HG03460 (cell line): ENCODE results near the gene TBX18.

Experiments used
- ATAC-seq: cut with Tn5 transposase; IDR thresholded peaks from one replicate; pipeline ENCODE4 v1.9.1; 2021; ENCODE audit not compliant: unreplicated experiment

Gene TBX18

DNA sequence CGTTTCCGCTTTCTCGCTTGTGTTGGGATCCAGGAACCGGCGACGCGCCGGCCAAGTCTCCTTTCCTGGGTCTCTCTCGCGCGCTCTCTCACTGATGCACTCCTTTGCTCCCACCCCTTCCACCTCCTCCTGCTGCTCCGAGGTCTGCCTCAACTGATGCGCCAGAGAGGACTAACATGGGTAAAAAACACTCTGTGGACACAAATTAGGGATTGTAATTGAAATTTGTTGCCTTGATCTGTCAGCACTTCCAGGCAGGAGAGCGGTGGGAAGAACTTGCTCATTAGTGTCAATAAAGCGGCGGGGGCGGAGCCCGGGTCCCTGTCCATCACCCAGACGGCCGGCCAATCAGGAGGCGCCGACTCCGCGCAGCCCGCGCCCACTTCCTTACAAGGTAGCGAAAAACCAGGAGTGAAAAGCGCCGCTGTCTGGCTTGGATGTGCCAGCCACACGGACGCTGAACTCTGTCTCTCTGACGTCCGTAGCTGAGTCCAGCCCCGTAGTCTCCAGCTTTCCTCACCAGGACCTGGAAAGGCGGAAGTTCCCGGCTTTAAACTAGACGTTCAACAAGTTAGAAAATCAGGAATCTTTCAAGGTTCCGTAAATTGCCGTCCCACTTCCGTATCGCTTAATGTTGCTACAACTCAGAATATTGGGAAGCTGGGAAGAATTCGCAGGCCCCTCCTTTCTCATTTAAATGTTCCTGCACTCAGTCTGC lies at the start of gene TBX18:
TSS of gene TBX18 (minus strand) at position 267 of the 718 bp plus-strand sequence. CDS start 417 bp downstream, outside the sequence.
- no peak for ATAC-seq

DNA sequence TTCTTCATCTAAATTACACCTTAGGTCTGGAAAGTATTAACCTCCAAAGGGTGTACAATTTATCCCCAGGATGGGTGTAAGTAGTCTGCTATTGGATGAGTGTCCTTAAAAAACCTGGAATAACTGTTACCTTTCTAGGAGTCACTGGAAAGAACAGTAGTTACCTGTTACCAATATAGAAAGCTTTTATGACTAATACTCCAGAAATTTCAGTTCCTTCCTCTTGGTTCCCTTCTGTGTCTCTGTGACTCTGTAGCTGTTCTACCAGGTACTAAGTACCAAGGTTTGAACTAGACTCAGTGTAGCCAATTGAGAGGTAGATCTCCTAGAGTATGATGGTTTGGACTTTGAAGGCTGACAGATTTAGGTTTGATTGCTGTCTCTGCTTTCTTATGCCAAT lies 47.0 kb upstream of the TBX18 start:
- no peak for ATAC-seq

DNA sequence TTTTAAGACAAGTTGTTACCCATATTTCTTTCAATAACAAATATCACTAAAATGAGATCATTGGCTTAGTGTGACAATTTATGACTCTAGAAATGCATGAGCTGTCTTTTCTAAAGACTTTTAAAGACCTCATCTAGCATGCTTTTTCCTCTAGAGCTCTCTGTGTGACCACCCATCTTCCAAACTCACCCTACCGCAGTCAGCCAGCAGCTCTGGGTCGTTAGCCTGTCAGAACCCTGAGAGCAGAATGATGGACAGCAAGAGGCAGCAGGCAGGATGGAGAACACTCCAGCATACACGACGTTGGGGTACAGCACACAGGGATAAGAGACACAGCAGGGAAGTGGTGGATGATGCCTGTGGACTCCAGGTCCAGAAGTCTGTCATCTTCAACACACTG lies 45.1 kb upstream of the TBX18 start:
- no peak for ATAC-seq

DNA sequence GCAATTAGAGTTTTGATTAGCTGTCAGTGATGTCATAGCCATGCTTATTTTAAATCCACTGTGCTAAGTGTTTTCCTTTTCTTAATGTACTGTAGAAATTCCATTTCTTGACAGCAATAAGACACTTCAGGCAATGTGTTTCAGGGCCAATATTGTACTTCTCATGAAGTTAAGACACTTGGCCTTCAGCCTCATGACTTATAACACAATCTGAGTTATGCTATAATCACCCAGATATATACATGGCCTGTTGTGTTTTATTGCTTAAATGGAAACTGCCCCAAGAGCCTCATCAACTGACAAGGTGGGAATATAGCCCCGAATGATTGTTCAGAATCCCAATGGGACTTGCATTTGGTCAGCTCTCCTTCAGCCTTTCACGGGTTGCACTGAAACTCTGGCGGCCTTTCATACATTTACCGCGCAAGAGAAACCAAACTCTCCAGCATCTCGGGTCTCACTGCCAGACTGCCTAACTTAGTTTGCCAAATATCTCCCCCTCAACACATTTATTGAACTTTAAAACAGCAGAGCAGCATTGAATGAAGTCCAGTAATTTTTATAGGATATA lies 44.2 kb upstream of the TBX18 start:
- ATAC-seq = no peak

DNA sequence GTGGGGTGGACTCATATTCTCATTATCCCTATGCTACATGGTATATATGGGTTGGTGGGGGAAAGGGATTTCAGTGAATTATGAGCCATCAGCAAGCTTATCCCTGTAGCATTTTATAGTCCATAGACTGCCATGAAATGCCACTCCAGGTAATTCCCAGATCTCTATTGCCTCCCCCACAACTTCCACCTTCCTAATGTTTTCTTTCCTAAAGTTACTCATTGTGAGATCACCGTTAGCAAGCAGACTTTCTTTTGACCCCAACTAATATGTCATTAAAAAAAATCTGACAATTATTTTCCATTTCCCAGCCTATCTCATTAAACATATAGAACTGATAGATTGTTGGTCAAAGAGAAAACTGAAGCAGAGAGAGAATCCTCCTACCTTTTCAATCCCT lies 40.7 kb upstream of the TBX18 start:
- ATAC-seq = no peak

DNA sequence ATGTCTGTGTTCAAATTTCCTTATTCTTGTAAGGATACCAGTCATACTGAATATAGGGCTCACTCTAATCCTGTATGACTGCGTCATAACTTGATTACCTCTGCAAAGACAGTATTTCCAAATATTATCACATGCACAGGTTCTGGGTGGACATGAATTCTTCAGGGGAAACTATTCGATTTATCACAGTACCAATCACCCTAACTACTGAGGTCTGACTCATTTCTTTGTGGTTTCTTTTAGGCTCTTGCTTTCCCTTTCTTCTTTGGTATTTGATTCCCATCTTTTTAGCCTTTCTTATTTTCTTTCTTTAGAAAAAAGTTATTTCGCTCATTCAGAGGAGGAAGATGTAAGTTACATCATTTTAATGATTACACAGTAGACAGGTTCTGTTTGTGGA lies 40.3 kb upstream of the TBX18 start:
- ATAC-seq = no peak

DNA sequence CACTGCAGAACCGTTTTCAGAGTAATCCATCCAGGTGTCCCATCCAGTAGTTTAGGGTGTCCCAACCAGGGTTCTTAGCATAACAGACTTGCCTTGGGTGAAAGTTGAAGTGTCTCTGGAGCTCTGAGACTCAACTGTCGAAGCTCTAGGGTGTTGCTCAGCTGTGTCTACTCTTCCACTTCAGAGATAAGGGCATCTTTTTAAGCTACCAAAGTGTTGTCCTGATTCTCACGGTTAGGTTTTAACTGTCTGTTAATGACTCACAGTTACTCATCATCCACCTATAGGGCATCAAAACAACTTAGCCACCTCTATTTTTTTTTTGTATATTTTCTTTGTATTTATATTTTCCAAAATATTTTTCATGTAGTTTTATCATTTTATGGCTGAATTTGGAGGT lies 36.9 kb upstream of the TBX18 start:
- ATAC-seq = no peak

DNA sequence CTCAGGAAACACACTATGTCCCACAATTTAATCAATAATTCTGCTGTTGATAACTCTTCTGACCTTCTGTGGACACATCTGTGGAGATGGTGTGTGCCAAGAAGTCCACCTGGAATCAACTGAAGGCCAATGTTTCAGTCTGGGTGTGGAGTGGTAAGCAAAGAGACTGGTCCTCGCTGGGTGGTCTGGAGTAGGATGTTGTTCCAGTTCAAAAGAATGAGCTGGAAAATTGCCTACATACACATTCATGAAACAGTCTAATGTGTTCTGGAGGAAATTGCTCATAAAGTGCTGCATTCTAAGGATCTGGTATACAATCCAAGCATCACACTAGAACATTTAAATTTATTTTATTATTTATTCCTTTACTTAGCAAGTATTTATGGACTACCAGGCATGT lies 33.9 kb upstream of the TBX18 start:
- ATAC-seq = no peak

DNA sequence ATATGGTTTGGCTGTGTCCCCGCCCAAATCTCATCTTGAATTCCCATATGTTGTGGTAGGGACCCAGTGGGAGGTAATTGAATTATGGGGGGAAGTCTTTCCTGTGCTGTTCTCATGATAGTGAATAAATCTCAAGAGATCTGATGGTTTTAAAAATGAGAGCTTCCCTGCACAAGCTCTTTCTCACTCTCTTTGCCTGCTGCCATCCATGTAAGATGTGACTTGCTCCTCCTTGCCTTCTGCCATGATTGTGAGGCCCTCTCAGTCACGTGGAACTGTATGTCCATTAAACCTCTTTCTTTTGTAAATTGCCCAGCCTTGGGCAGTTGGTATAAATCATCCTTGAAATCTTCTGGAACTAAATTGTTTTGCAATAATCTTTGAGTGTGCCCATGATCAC lies 31.9 kb upstream of the TBX18 start:
- no peak for ATAC-seq

DNA sequence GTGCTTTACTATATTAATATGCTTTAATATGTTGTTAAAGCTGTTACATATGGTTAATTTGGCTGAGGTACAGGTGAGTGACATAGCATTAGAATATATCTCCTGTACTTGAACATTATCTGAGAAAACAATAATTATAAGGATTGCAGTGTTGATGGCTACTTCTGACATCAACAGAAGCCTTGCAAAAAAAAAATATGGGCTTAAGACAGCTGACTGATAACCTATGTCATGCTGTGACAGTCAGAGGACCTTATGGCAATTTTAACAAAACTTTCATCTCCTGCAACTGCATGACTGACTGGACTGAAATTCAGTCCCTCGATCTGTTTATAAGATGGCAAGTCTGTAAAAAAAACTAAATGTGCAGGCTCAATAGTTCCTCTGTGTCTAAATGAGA lies 27.5 kb upstream of the TBX18 start:
- no peak for ATAC-seq

DNA sequence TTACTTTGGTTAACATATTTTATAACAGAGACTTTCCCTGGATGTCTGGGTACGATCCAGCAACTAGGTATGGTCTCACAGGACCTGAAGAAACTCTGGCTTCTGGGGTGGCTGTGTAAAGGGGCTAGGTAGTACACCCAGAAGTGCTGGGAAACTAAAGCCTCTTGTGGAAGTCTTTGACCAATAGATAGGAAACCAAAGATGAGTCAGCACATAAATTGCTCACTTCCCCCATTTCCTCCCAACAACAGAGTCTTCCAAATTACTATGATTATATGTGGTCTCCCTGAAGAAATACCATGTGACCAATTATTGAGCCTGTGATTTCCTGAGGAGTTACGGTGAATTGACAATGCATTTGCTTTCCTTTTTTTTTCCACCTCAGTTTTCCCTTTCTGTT lies 26.8 kb upstream of the TBX18 start:
- no peak for ATAC-seq

DNA sequence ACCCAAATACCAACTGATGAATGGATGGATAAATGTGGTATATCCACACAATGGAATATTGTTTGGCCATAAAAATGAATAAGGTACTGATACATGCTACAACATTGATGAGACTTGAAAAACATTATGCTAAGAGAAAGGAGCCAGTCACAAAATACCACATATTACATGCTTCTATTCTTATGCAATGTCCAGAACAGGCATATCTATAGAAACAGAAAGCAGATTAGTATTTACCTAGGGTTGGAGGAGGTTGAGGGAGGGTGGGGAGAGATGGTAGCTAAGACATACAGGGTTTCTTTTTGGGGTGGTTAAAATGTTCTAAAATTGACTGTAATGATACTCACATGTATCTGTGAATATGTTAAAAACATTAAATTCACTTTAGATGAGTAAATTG lies 24.8 kb upstream of the TBX18 start:
- no peak for ATAC-seq

DNA sequence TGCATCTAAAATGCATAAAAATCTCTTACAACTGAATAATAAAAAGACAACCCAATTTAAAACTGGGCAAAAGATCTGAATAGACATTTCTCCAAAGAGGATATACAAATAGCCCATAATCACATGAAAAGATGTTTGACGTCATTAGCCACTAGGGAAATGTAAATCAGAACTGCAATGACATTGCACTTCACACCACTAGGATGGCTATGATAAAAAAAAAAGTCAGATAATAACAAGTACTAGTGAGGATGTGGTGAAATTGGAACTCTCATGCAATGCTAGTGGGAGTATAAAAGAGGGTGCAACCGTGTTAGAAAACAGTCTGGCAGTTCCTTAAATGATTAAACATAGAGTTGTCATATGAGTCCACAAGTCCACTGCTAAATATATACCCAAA lies 24.3 kb upstream of the TBX18 start:
- ATAC-seq = no peak

DNA sequence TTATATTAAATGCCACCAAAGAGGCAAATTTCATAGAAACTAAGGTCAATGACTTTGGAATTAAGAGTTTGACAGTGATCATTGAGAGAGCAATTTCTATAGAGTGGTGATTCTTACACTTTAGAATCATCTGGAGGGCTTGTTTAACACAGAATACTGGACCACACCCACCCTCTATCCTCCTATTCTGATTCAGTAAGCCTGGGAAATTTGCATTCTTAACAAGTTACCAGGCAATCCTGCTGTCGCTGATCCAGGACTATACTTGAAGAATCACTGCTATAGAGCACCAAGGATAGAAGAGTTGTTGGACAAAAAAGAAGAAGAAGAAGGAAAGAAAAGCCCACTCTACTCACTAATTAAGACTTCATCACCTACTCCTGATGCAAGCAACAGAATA lies 21.3 kb upstream of the TBX18 start:
- no peak for ATAC-seq

DNA sequence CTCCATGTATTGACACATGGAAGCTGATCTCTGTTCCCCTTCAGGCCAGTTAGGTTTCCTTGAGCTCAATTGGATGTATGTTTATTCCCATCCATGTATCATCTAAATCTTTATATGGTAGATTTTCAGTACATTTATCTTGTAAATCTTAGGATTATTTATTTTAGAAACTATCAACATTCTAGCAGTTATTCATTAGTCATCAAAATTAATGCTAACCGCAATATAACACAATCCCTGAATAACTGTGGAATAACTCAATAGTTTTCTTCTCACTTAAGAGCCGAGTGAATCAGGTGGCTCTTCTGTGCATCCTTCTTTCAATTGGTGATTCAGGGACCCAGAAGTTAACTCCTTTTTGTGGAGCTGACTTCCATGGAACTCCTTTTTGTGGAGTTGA lies 15.5 kb upstream of the TBX18 start:
- no peak for ATAC-seq

DNA sequence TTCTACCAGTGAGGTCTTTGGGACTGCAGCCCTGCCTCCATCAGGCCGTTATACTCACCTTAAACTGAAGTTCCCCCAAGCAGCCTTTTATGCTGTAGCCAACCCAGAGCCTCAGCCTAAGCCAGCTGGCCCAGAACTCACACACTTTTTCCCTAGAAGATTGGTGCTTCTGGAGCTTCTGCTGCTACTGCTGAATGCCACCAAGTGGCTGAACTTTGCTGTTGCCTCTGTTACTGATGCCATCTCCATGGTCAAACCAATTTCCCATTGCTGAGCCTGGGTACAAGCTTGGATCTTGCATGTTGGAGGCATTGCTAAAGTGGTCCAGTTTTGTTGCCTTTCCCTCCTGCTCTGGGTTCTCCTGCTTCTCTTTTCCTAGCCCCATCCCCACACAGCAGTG lies 15.0 kb upstream of the TBX18 start:
- no peak for ATAC-seq

DNA sequence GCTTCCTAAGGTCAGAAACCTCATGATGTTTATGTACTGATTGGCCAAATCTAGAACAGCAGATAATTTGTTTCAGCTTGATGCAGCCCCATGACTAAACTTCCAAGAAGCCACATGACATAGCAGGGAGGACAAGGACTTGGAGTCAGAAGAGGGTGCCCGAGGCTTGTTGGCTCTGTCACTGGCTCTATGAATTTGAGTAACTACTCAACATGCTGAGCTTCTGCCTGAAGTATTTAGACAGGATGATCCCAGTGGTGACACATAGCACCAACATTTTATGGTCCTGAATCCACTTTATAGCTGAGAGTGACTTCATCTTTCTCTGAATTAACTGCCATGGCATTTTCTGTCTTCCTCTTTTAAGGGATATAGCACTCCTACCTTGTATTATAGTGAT lies 13.5 kb upstream of the TBX18 start:
- ATAC-seq = no peak

DNA sequence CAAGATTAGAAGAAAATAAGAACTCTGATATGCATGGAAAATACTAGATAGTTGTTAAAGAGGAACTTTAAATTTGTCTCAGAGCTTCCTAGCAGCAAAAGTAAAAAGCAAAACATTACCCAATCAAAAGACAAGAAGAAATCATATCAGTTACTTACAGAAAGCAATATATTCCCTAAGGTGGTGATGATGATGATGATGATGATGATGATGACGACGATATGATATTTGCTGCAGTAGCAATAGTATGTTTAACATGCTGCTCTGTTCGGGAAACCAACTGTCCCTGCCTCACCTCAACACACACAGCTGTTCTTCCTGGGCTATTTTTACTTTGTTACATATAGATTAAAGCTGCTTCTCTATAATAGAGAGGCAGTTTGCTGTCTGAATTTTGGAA lies 12.0 kb upstream of the TBX18 start:
- ATAC-seq = no peak

DNA sequence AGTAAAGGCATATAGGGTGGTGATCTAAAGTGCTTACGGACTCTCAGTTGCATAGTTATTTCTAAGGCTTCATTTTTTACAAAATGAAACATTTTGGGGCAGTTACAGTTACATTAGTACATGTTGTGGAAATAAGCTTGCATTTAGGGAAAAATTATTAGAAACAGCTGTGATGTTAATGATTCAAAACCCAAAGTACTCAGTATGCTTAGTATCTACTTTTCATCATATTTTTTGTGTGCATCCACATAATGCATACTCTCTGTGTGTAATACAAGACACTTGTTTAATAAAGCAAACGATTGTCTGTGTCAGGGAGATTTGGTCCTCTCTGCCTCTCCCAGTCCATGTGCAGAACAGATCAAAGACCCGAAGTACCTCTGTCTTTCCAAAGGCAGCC lies 11.4 kb upstream of the TBX18 start:
- no peak for ATAC-seq

DNA sequence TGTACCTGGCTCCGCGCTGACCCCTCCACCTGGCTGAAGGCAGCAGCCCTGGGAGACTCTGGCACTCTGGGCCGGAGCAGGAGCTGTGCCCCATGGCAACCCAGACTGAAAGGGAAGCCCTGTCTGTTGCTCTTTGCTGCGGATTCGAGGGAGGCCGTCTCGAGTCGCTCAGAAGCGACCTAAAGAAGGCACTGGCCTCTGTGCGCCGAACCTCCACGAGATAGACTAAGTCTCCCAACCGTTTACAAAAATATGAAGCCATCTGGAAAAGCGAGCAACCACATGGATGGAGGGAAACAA lies 10.5 kb upstream of the TBX18 start:
- ATAC-seq = no peak

DNA sequence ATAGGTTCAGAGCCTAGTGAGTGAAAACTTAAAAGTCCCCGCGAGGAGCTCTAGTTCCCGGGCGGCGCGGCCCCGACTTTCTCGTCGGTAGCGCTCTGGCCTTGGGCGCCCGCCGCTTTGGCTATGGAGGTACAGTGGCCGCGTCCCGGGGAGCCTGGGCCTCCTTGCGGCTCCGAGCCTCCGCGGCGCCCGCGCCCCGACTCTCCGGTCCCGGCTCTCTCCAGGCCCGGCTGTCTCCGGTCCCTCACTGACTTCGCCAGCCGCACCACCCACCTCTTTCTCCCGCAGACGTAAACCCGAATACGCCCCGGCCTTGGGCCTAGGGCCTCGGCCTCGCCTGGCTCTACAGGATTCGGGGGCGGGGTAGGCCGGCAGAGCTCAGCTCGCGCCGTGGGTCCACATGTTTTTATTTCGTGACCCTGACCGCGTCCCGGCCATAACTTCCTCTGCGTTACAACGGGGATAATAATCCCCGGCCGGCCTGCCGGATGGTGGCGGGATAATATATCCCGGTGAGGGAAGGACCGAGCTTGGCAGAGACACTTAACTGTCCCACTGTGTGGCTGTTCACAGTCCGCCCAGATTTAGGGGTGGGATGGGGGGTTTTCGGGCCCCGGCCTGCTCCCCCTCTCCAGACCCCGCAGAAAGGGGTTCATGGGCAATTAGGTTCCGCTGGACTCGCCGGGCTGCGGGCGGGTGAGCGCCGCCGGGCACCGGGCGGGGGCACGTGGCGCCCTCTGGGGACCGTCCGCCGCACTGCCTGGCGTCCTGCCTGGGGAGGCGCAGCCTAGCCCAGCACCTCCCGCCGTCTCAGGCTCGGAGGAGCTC lies 10.0 kb upstream of the TBX18 start:
- no peak for ATAC-seq

DNA sequence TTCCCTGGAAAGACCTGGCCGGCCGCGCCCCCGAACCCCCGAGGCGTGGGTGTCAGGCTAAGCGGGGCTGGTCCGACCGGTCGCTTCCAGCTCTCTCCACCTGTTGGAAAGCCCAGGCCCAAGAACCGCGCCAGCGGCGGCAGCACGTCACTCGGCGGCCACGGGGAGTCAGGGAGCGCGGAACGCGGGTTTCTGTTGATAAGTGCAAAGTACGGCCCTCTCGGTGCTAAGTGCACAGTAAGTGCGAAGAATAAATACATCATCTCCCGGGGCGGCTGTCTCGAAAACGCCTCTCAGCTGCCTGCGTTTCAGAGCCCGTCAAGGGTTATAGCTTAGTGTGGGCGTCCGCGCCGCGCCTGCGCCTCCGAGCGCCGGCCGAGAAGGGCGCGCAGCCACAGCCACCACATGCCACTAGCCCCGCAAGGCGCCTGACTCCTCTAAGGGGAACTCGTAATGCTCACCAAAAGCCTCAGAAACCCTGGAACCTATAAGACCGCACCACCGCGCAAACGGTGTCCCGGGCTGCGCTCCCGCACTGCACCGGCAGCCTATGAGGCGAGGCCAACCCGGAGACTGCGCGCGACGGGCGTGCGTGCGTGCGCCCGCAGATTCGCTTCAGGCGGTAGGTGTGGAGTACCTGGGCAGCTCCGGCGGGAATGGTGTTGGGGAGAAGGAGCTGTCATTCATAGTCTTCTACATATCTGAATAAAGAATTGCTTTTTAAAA lies 9.2 kb upstream of the TBX18 start:
- ATAC-seq = no peak
